Measurements from ENCODE around the gene ENC1. TPM values are rescaled to one million over a fixed set of nuclear protein-coding genes. Genes with fewer than 3 reads are reported as not detected.

Gene ENC1
- total RNA-seq, 1 donor from 2014 or later = 1.6 TPM

DNA sequence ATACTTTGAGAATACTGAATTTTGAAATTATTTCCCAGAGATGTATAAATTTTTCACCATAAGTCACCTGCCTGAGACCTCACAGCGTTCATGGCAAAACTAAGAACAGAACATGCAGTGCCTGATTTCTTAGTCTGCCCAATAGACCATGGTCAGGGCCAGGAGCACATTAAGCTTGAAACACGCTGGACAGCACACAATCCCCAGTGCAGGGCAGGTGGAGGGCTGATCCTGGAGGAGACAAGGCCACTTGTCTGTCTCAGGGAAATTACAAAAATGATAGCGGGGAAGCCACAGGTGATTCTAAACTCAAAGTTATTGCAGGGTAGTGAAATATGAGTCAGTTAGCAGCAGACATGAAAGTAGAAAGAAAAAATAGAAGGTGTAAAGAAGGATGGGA is 18.6 kb upstream of the ENC1 start:
- intact Hi-C loops (cut with micrococcal nuclease) = no loop called here

DNA sequence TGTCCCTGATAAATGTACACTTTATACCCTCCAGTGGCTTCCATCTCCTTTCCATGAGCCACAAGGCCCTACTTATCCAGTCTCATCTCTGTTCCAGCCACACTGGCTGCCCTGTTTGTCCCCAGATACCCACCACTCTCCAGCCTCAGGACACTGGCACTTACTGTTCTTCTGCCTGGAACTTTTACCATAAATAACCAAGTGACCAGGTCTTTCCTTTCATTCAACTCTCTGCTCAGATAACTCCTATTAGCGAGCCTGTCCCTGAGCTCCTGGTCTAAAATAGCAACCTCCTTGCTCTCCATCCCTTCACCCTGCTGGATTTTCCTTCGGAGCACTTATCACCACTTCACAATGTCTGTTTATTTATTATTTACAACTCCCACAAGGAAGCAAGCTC is 16.6 kb upstream of the ENC1 start:
- intact Hi-C loops (cut with micrococcal nuclease) = no loop called here

DNA sequence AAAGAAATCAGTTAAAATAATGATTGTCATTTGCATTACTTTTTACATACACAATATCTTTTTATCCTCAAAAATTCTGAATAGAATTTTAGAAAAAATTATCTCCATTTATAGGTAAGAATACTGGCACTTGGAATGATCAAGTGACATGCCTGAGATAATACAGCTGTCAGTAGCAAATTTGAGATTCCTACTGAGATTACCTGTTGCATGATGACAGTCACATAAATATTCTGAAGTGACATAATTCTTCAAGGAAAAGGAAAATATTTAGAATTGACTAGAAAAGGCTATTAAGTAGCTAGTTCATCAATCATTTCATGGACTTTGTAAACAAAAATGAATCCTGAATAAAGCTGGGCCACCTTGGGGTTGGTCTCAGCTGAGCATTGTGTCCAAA is 15.2 kb upstream of the ENC1 start:
- intact Hi-C loops (cut with micrococcal nuclease) = no loop called here

DNA sequence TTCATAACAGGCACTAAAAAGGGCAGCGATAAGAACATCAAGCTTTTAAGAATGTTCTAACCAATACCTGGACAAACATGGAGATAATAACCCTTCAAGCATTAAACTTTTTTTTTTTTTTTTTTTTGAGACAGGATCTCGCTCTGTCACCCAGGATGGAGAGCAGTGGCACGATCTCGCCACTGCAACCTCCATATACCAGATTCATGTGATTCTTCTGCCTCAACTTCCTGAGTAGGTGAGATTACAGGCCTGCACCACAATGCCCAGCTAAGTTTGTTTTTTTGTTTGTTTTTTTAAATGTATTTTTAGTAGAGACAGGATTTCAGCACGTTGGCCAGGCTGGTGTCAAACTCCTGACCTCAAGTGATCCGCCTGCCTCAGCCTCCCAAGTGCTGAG is 14.7 kb upstream of the ENC1 start:
- intact Hi-C loops (cut with micrococcal nuclease) = no loop called here

DNA sequence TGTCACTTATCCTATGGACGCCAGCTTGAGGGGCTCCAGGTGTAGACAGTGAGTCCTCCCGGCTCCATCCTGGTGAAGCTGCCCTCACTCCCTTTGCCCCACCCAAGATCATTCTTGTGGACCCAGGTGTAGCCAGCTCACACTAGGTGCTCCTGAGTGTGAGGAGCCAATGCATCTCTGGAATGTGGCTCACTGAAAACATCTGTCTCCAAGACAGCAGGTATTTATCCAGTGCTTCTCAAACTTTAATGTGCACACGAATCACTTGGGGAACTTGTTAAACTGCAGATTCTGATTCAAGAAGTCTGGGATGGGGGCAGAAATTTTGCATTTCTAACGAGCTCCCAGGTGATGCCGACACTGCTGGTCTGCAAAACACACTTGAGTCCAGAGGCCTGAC is 13.5 kb upstream of the ENC1 start:
- intact Hi-C loops (cut with micrococcal nuclease) = no loop called here

DNA sequence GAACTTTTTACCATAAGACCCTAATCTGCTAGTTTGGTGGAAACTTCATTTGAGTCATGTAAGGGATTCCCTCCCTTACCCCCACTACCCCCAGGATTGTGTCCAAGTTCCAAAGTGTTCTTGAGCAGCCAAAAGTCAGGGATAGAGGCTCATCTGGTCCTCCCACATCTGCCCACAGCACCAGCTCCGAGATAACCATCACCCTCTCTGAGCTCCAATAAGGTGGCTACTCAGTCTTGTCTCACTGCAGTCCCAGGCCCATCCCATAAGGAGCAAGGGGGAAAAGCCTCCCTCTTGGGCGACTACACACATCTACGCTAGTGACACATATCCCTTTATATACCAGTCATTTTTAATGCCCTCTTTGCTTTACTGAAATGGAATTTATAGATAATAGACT is 12.0 kb upstream of the ENC1 start:
- intact Hi-C loops (cut with micrococcal nuclease) = no loop called here

DNA sequence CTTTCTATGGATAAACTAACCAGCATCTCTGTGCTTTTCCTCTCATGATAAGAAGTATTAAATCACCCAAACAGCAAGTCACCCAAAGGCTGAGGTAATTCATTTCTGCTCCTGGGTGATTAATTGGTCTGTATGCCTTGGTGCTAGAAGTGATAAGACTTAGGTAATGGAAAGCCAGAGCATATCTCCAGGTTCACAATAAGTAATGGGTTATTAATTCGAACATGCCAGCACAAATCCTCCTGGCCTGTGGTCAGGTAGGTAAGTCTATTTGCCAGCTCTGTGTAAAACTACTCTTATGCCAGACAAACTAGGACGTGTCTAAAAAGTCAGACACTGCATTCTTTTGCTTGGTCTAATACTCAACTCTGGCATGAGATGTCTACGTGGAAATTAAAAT is 11.2 kb upstream of the ENC1 start:
- intact Hi-C loops (cut with micrococcal nuclease) = no loop called here

DNA sequence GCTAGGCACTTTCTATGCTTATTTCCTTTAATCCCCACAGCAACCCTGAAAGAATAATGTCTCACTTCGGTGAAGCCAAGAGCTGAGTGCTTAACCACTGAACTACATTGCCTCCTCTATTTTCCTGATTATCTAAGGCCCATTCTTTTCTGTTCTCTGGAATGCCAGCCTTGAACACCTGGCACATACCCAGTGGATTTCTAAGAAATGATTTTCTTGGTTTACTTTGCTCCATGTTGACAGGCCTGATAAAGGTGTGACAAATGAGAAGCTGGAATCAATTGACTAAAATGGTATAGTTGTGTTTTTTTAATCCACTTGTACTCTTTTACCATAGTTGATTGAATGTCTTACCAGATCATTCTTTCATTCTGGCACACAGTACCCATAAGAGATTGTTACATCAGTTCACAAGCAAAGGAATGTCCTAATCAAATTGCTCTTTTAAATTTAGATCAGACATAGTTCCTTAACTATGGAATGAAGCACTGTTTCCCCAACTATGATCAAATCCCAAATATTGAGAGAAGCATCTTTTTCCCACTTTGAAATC is 9.0 kb upstream of the ENC1 start:
- intact Hi-C loops (cut with micrococcal nuclease) = loop anchor here (1.0 to 10.0 kb wide), 10 partner anchors 37 to 1155 kb away; partner anchors contain the start of genes ANKRD31 and BTF3

DNA sequence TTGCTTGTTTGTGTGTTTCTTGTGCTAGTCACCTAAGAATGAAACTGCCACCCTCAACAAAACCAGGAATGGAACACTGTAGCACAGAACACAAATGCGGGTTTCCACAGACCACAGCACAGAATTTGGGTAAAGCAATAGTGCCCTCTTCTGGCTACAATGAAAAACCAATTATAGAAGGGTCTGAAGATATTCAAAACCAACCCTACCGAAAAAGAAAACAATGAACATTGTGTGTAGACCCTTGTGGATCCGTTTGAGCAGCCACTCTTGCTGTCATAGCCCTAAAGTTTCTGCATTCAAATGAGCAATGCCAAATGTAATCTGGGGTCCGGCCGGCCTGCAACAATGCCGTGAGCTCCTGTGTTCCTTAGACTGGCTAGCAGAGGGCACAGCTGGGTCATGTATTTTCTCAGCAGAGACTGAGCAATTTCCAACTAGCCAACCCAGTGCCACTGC is 8.3 kb upstream of the ENC1 start:
- intact Hi-C loops (cut with micrococcal nuclease) = loop anchor here (1.0 to 10.0 kb wide), 11 partner anchors 38 to 1154 kb away; partner anchors contain the start of genes ANKRD31 and BTF3

DNA sequence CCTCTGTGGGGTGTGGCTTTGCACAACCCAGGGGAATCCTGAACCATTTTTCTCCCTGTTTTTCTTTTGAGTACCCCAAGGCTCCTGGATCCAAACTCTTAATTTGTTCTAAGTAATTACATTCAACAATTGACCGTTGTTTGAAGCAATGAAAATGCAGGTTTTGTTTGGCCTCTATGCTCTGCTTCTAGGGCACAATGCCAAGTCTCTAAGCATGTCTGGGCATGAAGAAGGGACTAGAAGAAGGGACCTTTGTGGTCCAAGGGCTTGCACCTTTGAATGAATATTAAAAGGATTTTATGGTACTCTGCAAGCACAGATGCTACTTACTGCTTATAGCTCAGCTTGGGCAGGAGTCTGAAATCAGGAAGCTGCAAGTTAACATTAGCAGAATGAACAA is 6.6 kb upstream of the ENC1 start:
- intact Hi-C loops (cut with micrococcal nuclease) = loop anchor here (5.0 to 10.0 kb wide), 4 partner anchors 162 to 1152 kb away; partner anchors contain the start of gene BTF3

DNA sequence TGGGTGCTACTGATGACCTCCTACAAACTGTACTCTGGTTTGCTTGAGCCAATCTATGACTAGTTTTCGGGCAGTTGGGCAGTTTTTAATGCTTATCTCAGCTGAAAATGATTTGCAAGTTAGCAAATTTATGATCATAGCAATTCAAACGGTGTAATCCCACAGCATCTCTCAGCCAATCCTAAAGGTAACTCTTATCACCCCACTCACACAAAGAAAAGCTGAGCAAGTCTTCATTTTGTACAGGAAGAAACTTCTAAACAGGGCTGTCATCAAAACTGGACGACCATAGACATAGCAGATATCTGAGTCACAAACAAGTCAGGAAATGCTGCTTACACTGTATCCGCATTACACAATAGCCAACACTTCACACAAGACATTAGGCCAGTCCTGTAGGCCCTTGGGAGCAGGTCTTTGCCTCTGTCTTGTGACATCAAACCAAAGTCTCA is 2.6 kb upstream of the ENC1 start:
- intact Hi-C loops (cut with micrococcal nuclease) = loop anchor here (5.0 to 10.0 kb wide), 4 partner anchors 158 to 1148 kb away; partner anchors contain the start of genes BTF3 and FAM169A

DNA sequence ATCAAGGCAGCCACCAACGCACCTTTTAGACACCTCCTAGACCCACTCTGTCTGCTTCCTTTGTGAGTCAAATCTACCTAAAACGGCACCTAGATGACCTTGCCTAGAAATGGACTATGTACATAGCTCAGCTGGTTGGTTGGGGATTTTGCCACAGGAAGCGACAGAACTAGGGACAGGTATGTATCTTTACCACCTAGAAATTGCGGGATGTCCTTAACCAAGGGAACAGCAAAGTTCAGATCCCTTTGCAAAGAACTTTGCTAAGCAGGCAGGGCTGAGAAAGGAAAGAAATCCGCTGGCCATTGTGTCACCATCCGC is 2.0 kb upstream of the ENC1 start:
- intact Hi-C loops (cut with micrococcal nuclease) = loop anchor here (5.0 to 10.0 kb wide), 4 partner anchors 158 to 1148 kb away; partner anchors contain the start of genes BTF3 and FAM169A

DNA sequence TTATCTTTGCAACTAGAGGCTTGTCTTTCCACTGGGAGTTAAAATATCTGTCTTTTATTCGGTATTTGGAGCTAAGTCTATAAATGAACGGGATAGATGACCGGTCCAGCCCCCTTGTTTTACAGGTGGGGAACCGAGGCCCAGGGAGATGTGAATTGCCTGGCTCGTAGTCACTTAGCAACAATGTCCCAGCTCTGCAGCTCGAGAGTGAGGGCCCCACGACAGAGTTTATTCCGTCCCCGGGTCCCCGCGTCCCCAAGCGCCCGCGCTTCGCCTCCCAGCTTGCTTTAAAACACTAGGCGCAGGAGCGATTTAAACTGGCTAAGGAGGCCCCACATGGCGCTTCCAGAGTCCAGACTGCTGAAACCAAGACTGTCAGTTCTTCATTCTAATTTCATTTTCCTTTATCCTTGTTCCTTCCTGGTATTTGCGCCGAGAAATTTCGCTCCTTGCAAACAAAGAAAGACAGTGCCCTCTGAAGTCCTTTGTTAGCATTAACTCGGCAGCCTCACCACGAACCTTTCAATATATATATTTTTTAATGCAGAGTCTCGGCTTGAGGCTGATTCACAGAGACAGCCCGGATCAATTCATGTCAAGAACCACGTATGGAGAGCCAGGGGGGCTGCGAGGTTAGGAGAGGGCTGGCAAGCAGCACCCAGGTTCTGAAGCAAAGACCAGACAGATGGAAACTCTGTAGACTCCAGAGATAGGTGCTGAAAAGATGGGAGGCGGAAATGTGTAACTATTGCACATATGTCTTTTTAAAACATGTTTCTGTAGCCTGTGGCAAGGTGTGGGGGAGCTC is 1.4 kb upstream of the ENC1 start:
- intact Hi-C loops (cut with micrococcal nuclease) = loop anchor here (1.0 to 10.0 kb wide), 5 partner anchors 125 to 1147 kb away; partner anchors contain the start of genes BTF3, FAM169A, GFM2 and NSA2

DNA sequence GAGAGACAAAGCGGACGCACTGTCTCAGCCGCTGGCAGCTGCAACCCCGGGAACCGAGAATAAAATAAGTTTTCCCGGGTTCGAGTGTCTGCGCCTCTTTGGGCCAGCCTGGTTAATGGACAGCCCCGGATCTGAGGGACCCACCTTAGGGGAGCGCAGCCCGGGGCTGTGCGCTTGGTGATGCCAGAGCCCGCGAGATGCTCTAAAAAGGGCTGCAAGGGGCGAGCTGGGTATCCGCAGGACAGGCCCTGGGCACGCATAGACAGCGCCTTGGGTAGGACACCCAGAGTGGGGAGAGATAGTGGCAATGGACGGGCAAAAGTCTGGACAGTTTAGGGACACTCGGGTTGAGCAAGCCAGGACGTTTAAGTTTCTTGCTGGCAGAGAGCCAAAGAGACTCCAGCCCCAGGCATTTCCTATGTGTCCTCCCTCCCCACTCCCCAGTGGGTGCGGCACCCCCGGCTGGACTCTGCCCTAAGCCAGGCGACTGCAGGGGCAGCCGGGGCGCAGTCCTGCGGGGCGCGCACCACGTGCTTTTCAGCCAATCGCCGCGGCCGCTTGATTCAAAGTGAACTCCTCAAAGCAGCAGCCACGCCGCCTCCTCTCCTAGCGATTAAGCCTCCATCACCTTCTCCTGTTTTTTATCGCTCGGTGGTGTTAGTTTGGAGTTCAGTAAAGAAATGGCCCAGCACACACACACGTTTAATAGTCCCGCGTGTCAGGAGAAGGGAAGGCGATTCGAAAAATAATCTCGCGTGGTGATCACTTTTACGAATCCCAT is 616 bp upstream of the ENC1 start:
- intact Hi-C loops (cut with micrococcal nuclease) = loop anchor here (1.0 to 10.0 kb wide), 5 partner anchors 126 to 1146 kb away; partner anchors contain the start of genes BTF3, FAM169A, GFM2 and NSA2

DNA sequence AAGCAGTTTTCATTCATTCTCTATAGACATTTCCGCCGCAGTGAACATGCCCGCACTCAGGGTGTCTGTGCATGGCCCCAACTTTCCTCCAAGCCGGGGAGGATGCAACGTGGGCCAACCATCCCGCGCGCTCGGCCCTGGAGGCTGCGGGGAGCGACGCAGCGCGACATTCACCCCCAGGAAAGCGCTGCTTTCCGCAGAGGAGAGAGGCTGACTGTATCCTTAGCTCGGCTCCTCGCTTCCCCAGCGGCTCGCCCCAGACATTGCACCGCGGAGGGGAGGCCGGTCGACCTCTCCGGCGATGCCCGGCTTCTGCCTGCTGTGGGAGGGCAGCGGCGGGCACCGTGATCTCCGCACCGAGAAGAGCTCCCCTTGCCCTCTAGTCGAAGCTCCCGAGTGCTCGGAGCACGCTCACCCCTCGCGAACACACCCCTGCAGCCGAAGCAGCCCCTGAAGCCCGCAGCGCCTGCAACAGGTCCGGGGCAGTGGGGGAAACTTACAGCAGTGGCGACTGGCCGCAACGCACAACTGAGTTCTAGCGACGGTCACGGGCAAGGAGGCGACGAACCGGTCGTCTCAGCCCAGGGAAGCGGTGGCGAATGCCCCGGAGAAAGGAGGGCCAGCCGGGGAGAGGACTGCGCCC is 600 bp downstream of the ENC1 start:
- intact Hi-C loops (cut with micrococcal nuclease) = loop anchor here (1.0 to 10.0 kb wide), 7 partner anchors 9 to 1255 kb away; partner anchors contain the start of genes BTF3 and FAM169A

DNA sequence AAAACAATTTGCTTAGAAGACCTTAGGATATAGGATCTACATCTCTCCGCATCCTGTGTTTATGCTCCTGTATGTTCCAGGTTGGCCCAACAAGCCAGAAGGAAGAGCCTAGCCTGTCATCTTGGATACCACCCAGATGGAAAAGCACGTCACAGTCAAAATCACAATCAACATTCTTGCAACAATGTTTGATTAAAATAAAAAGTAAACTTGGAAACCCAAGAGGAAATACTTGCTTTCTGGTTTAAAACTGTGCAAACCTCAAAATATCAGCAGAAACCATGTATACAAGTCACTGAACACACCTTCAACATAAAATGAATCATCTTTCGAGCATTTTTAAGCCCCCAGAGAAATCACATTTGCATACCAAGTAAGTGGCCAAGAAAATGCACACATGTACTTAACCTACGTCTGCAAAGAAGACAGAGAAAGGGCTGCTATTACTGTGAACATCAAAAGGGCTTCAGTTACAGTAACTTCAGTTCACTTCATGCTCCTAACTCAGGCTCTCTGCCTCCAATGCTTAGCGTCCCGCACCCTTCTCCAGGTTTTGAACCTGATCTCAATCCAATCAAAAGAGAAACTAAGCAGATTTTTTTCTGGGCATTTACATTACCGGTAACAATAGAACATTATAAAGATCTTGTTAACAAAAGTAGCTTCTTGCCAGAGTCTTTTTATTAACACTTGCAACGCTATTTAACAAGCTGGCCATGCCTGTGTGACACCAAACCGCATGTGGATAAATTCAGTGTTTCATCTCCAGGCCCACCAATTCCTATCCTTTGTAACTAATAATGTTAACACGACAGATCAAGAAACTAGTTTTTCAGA is 1.3 kb downstream of the ENC1 start:
- intact Hi-C loops (cut with micrococcal nuclease) = loop anchor here (1.0 to 10.0 kb wide), 3 partner anchors 8 to 1254 kb away; no protein-coding TSS in a partner anchor

DNA sequence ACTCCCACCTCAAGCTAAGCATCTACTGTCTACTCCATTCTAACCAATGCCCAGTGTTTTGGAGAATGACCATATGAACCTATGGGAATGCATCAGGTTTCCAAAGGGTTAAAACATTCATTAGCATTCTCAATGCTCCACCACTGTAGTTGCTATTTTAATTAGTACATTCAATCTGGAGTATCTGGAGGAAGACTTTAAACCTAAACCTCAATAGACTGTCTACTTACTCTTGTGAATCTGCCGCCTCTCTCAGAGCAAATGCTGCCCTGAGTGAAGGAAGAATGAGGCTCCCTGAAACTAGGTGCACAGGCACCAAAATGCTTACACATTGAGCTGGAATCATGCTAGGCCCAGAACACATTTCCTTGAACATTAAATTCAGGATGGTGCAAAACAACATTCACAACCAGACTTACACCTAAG is 2.0 kb downstream of the ENC1 start:
- intact Hi-C loops (cut with micrococcal nuclease) = loop anchor here (2.0 to 10.0 kb wide), 2 partner anchors 60 to 1254 kb away; no protein-coding TSS in a partner anchor

DNA sequence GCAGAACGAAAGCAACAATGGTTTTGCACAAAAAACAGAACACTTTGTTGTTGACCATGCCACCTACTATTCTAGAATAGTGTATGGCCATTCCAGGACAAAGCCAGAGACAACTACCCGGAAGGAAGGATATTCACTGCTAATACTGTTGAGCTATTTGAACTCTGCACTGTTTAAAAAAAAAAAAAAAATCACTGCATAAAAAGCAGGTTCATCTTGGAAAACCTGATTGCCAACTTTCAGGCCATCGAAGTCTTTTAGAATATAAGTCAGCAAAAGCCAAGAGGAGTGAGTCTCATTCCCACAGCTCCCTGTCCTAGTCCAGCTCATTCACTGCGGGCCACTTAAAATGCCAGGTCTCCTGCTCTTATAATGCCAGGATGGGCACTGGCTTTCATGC is 4.0 kb downstream of the ENC1 start:
- intact Hi-C loops (cut with micrococcal nuclease) = loop anchor here (10.0 kb wide), 1 partner anchor 1252 kb away; no protein-coding TSS in a partner anchor

DNA sequence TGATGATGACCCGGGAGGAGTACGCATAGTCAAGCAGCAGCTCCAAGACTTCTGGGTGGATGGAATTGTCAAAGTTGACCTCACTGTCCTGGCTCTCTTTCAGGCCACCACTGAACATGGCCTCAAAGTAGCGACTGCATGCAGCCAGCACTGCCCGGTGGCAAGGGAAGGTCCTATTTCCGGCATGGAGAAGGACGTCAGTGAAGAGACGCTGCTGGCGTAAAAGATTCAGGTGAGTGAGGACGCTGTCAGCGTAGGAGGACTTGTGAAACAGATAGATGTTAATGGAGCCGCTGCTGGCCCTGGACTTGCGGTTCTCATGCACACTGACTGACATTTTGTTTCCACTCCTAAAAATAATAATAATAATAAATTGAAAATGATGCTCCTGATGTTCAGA is 4.4 kb downstream of the ENC1 start:
- intact Hi-C loops (cut with micrococcal nuclease) = loop anchor here (10.0 kb wide), 1 partner anchor 1251 kb away; no protein-coding TSS in a partner anchor

Data from T-helper 1 cell treated with Interleukin-12 subunit alpha and Interleukin-12 subunit beta and Interleukin-4 antibody, amounts not matched to agents 30 ng/mL and 1 ng/mL, for 36 hours (primary cell).